NCI-H748 (cell line): ENCODE measurements around the gene NAB1.
A peak's percentile ranks its signal among the peaks of the same experiment; 100 is the strongest.
"Not testable (repeated sequence)": the region's sequence is repeated elsewhere in the genome, so short reads cannot be mapped to it uniquely, and the experiment has no call there.

Experiments
- DNase-seq: peaks from one replicate; lab custom pipeline; 2025; ENCODE audit not compliant: unreplicated experiment; lab: John Stamatoyannopoulos, UW

Gene NAB1

DNA sequence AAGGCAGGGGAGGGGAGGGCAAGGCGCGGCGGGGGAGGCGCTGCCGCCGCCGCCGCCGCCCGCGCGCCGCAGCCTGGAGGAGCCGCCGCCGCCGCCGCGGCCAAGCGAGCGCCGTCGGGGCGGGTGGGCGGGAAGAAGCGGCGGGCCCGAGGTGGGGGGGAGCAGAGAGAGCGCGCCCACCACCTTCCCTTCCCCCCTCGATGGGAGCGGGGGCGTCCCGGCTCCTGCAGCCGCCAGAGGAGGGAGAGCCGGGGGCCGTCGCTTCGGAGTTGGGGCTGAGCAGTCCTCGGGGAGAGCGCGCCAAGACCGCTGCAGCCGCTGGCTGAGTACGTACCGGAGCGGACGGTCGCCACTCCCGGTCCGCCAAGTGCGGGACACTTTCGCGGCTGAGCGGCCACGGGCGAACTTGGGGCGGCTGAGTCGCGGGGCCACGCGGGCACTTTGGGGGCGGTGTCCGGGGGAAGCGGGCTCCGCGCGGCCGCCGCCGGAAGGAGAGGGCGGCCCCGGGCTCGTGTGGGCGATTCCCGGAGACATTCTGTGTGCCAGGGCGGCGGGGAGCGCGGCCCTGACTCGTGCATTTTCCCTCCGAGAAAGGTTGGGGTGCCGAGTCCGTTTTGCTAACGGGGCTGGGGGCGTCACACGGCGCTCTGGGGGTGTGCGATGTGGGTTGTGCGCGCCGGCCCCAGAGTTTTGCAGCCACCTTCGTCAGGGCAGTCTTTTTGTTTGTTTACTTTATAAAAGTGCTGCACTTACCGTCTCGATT, at the start of gene NAB1:
NAB1 (plus strand) TSS at position 49 of the 763 bp plus-strand sequence. CDS start 10,094 bp downstream, outside the sequence.
- DNase-seq = peak; percentile 85

DNA sequence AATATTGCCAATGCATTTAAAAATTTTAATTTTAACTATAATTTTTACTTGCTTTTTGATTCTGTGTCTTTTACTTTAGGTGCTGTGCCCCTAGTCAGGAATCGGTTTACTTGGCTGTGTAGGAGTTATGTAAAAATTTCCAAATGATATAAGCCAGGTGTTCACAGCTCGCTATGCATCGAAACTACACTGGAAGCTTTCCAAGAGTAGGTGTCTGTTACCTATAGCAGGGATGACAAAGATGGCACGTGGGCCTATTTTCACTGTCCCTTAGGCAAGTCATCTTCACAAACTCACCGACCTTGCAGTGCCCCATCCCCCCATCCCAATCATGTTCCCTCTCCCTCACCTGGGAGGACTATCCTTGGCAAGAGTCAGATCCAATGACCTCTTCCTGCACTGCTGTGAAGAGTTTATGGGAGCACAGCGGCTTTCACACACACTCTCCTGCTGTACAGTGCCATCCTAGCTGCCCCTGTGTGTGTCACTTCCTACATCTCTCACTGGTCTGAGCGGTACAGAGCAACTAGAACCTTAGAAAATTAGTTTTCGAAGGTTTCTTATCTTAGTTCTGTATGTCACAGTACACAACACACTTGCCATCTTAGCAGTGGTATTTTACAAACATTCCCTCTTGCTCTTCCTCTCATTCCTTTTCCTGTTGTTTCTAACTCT, 49.2 kb upstream of the NAB1 start:
- no peak for DNase-seq

DNA sequence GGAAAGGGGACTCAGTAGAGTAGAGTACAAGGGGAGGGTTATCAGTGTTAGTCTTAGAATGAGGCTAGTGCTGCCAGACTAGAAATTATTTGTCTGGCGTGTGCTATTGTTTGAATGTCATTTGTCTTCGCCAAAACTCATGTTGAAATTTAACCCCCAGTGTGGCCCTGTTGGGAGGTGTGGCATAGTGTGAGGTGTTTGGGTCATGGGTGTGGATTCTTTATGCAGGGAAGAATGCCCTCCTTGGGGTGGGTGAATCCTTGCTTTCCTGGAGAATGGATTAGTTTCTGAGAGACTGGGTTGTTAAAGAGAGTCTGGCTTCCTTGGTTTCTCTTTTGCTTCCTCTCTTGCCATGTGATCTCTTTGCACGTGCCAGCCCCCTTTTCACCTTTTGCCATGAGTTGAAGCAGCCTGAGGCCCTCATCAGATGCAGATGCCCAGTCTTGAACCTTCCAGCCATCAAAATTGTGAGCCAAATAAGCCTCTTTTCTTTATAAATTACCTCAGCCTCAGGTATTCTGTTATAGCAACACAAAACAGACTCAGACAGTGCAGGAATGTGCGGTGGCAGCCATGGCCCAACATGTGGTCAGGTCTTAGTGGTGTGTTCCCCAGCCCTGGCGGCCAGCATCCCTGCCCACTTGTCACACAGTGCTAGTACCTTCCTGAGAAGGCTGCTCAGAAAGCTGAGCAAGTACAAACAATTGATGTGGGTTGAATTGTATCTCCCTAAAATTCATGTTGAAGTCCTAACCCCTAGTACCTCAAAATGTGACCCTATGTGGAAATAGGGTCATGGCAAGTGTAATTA, 48.4 kb upstream of the NAB1 start:
- DNase-seq = no peak

DNA sequence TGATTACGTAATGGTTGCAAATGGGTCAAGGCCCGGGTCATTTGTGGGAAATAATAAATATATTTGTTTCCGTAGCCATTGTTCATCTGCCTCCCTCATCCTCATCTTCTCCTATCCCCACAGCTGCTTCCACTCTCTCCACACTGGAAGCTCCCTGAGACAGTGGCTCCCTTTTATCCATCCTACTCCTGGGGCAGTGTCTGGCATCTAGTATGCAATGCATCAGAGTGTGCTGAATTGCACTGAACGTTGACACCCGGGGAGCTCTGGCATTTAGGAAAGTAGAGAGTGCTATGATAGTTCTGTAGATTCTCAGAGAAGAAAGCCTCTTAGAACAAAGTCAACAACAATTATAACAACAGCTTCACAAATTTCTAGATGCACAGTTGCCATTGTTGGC, 45.5 kb upstream of the NAB1 start:
- no peak for DNase-seq

DNA sequence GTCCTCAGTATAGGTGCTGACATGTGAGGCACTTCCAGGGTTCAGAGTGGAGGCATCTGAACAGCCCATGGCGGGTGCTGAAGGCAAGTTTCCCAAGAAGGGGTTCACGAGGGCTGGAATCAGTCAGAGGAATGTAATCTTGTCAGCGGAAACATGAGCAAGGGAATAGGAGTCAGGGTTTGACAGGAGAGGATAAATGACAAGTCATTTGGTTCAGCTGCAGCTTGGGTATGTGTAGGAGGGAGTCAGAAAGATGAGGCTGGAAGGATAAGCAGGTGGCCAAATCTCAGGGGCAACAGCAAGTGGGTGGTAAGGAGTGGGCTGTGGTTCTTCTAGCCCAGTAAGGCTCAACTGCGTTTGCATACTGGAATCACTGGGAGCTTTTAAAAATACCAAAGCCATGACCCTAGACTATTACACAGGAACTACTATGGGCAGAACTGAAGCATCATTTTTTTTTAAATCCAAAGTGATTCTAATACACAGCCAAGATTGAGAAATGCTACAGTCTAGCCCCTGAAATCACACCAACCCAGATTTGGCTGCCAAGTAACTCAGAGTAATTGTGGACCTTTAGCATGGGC, 41.8 kb upstream of the NAB1 start:
- no peak for DNase-seq

DNA sequence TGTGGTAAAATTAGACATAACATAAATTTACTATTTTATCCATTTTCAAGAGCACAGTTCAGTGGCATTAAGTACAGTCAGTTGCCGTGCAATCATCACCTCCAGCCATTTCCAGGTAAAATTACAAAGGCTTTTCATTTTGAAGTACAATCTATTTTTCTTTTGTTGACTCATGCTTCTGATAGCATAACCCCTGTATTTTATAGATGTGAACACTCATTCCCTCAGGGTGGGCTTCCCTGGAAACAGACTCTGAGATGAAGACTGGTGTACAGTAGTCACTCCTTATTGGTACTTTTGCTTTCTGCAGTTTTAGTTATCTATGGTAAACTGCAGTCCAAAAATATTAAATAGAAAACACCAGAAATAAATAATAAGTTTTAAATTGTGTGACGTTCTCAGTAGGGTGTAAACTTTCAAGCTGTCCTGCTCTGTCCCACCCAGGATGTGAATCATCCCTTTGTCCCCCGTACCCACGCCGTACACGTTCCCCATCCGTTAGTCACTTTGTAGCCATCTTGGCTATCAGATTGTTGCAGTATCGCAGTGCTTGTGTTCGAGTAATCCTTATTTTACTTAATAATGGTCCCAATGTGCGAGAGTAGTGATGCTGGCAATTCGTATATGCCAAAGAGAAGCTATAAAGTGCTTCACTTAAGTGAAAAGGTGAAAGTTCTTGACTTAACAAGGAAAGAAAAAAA, 41.1 kb upstream of the NAB1 start:
- no peak for DNase-seq

DNA sequence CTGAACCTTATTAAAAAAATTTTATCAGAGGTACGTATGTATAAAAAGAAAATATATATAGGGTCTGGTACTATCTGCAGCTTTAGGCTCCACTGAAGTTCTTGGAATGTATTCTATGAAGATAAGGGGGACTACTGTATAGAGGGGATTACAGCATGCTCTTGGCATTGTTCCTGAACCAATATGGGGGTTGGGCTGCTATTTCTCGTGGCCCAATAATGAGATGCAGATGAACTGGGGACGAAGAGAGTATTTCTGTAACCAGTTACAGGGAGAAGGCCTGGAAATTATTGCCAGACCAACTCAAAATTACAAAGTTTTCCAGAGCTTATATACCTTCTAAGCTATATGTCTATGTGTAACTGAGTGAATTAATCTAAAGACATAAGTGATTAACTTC, 40.0 kb upstream of the NAB1 start:
- DNase-seq = not testable (repeated sequence)

DNA sequence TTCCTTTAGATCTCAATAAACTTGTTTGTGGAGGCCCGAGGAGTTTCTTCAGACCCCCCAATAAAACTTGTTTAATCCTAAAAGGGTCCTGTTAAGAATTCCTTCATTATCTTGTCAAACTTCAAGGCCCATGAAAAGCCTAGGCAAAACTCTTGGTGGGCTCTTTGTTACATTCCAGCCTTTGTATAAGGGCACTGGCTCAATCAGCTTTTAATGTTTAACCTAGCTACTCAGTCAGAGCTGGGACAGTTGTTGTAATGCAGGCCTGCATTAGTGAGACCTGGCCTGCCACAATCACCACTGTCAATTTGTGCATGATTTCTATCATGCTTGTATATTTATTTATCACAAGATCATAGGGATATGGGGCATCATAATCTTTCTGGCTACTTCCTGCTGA, 39.5 kb upstream of the NAB1 start:
- not testable (repeated sequence) for DNase-seq

GRCh38 chr2:190610528-190610927, 38.4 kb upstream of the NAB1 start:
- DNase-seq = not testable (repeated sequence)

DNA sequence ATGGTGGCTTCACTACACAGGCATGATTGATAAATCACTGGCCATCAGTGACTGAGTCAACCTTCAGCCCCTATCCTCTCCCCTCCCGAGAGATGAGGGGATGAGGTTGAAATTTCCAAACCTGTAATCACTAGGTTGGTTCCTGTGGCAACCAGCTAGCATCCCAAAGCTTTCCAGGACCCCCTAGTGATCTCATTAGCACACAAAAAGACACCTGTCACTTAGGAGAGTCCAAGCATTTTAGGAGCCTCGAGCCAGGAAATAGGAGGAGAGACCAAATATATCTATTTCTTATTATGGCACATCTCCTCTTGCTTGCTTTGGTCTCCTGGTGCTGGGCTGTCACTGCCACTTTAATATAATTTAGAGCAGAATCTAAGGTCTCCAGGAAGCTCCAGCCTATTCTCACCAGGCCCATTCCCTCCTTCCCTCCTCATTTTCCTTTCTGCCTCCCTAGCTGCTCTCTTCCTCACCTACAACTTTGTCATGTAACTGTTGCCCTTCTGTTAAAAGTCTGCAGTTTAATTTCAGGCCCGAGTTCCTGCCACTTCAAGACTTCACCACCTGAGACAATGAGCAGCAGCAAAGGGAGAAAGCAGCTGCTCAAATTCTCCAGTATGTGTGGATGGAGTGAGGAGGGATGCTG, 33.2 kb upstream of the NAB1 start:
- DNase-seq = peak; percentile 97

DNA sequence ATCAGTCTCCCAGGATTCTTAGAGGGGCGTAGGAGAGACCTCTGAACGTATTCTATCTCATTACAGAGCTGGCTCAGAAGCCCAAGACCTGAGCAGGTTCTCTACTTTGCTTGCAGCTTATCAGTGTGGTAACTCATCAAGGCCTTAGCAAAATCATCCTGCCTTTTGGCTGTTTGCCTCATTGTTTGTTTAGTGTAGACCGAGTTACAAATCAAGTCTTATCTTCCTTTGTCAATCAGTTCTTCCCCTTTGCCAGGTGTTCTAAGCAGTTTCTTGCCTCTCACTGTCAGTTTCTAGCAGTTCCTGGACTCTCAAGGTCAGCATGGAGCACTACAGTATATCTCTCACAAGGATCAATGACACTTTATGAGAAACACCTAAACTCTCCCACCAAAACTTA, 30.9 kb upstream of the NAB1 start:
- no peak for DNase-seq

- no peak for DNase-seq
Measured at GRCh38 chr2:190625691-190626090, 23.2 kb upstream of the NAB1 start.

DNA sequence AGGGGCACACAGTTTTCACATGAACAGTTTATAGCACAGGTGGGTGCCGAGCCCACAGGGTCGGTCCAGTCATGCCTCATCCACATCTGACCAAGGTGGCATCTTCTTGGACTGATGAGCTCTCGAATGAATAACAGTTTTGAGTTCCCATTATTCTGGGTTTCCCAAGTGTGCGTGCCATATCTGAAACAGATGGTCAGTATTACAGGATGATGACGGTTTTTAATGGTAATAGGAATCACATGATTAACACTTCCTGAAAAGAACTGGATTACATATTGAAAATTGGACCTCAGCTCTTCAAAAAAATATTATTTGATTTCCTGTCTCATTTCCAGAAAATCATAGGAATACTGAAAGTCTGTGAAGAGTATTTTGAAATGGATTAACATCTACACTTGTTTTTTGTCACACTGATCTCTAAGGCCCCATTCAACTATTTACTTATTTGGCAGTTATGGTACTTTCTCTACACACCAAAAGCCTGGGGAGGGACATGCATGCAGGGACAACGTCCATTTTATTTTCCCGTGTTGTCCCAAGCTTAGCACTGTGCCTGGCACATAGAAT, 22.2 kb upstream of the NAB1 start:
- DNase-seq = peak; percentile 22

- peak; percentile 95 for DNase-seq
Measured at GRCh38 chr2:190627448-190628412, 21.2 kb upstream of the NAB1 start.

DNA sequence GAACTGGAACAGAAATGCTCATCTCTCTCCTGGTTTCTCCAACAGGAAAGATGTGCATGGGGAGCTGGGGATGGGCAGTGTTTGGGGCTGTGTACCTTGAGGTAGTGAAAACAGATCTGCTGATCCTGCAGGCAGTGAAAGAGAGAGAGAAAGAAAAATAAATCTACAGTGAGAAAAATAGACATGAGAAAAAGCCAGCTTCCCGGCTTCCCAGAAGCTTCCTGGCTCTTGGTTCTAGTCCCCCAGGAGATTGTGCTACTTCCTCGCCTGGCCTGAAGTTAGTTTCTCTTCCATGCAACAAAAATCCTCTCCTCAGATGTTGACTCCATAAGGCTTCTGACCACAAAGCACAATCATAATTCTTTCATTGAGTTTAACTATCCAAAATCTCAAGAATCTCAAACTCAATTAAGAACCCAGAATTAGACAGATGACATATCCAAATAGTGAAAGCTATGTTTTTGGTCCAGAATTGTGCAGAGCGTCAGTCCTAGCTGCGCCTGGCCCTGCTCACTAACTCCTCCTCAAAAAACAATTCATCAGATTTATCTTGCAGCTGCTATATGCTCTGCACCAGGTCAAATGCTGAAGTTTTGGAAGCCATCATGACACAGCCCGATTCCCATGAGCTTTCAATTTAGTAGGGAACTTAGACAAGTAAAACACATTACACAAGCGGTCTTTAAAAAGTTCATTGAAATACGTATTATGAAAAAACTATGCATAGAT, 20.1 kb upstream of the NAB1 start:
- no peak for DNase-seq

DNA sequence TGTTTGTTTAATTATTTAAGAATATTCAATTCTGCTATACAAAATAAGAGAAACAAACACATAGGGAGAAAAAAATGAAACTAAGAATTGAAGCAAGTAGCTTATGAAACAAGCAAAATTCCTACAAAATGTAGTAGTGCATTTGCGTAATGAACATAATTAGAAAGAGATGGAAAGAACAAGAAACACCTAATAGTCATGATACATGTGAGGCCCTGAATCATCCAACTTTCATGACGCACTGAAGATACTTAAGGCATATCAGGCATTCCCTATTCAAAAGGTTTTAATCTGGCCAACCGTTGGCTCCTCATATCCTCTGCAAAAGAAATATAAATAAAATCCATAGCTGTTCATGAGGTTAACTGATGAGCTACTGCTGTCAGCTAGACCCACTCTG, 14.5 kb upstream of the NAB1 start:
- DNase-seq = no peak

DNA sequence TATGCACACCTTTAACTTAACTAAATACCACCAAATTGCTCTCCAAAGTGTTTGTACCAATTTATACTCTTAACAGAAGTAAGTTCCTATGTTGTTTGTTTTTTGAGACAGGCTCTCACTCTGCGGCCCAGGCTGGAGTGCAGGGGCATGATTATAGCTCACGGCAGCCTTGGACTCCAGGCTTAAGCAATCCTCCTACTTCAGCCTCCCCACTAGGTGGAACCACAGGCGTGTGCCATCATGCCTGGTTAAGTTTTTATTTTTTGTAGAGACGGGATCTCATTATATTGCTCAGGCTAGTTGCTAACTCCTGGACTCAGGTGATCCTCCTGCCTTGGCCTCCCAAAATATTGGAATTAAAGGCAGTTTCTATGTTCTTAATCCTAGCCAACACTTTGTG, 13.1 kb upstream of the NAB1 start:
- DNase-seq = no peak

DNA sequence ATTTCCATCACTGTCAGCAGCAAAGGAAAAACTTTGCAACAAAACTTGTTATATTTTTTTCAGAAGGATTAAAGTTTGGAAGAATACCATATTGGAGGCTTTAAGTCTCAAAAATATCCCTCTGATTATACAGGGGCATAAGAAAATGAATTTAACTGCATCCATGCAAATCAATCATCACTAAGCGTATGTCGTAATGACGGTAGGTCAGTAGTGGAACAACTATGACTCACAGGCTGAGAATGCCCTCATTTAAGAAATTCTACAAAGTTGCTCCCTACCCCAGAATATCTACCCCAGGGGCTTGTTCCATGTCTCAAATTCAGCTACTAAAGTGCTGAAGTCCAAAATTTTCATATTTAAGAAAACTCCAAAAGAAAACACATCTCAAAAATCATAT, 12.5 kb upstream of the NAB1 start:
- DNase-seq = no peak
